Measurements from ENCODE around the gene LRRC4. TPM values are rescaled to one million over a fixed set of nuclear protein-coding genes. Genes with fewer than 3 reads are reported as not detected.

Gene LRRC4
- total and polyA plus RNA-seq, 2 donors (not counting 3 experiments of a cell fraction or from before 2014, with no cell fraction given), result 3.8 to 4.2 TPM

DNA sequence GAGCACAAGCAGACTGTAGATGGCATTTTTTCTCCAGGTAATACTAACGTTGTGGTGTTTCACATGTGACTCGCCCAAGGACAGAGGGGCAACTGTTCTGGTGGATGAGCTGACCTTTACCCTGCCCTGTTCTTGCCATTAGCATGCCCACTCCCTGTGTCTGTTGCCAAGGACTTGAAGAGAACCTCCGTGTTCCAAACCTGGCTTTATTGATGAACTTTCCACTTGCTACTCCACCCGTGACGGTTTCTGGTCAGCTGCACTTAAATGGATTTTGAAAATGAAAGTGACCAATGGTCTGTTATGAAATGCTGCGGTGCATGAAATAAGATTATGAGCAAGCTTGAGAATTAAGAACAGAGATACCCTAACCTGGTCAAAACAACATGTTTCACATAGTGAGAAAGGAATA lies 30.4 kb downstream of the LRRC4 start:
- POLR2A ChIA-PET, result no interaction called here
- Histone ChIP-seq H3K9me3 (replicated peaks; ENCODE audit: control insufficient read depth, insufficient read depth, low read length) (no peaks in the 10 kb centered on the region), H3K9me1 (replicated peaks; ENCODE audit: control insufficient read depth, extremely low read depth, insufficient read depth, low read length) (no peaks in the 10 kb centered on the region), H3K9ac (replicated peaks; ENCODE audit: extremely low read depth, insufficient read depth, low read length) (no peak overlapping the region), H3K79me2 (ENCODE audit: control insufficient read depth, insufficient read depth, low read length) (no peaks in the 10 kb centered on the region), H3K36me3 (ENCODE audit: control insufficient read depth in 2 of 2, extremely low read depth in 1 of 2, insufficient read depth in 2 of 2, low read length in 2 of 2) (peaks cover 0 to 2% of the 10 kb centered on the region in 2 experiments), H3K27ac (ENCODE audit: insufficient read depth, low read depth, low read length) (no peak overlapping the region), H2AFZ (ENCODE audit: low read depth, low read length) (no peak overlapping the region), H4K20me1 (replicated peaks; ENCODE audit: control insufficient read depth, extremely low read depth, insufficient read depth, low read length) (no peaks in the 10 kb centered on the region), H3K4me1 (ENCODE audit: control insufficient read depth, extremely low read depth, insufficient read depth, low read length) (no peaks in the 10 kb centered on the region), H3K4me2 (ENCODE audit: insufficient read depth, low read length) (no peak overlapping the region), H3K27me3 (ENCODE audit: control insufficient read depth in 2 of 2, insufficient read depth in 2 of 2, low read length in 2 of 2) (no peaks in the 10 kb centered on the region), H3K4me3 (replicated peaks in 1 of 3; ENCODE audit: insufficient read depth in 1 of 3, low read depth in 1 of 3, low read length in 3 of 3) (no peak overlapping the region)
- FAIRE-seq (no peak), DNase-seq (ENCODE audit: low read depth, low spot score) (no peak)
- no TSS peak for BruUV-seq (replicated peaks)
- CTCF ChIA-PET, result interaction anchor here (1.0 to 2.0 kb wide), 4 partner anchors 20 to 293 kb away, joined by 3 to 6 read pairs (median 4); partner anchors contain the start of gene LRRC4
- intact Hi-C loops (cut with micrococcal nuclease), result no loop called here
- no peak for TF ChIP-seq CTCF (IDR thresholded peaks at IDR 0.05; ENCODE audit: extremely low read depth in 1 of 2, insufficient read depth in 1 of 2, low read depth in 1 of 2, low read length in 2 of 2)
- TF ChIP-seq POLR2A (IDR thresholded peaks at IDR 0.05; ENCODE audit: low read depth, low read length), result no peak
- no peak for TF ChIP-seq EZH2 (IDR thresholded peaks at IDR 0.05; ENCODE audit: borderline replicate concordance, low read depth, low read length, severe bottlenecking)
- TF ChIP-seq, protein P1, sequence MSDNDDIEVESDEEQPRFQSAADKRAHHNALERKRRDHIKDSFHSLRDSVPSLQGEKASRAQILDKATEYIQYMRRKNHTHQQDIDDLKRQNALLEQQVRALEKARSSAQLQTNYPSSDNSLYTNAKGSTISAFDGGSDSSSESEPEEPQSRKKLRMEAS (IDR thresholded peaks at IDR 0.05; ENCODE audit: insufficient read depth, insufficient read length), result no peak
- TF ChIP-seq POLR2AphosphoS5 (IDR thresholded peaks at IDR 0.05; ENCODE audit: insufficient read depth, low read depth, low read length), result no peak
- TF ChIP-seq JUN (IDR thresholded peaks at IDR 0.05; ENCODE audit: borderline replicate concordance, insufficient read depth, insufficient read length, low read depth), result no peak
- TF ChIP-seq GATA2 (IDR thresholded peaks at IDR 0.05; ENCODE audit: insufficient read depth, insufficient read length, low read depth, low read length), result no peak
- no peak for TF ChIP-seq MYC (IDR thresholded peaks at IDR 0.05; ENCODE audit: low read depth, low read length)
- TF ChIP-seq FOS (IDR thresholded peaks at IDR 0.05; ENCODE audit: borderline replicate concordance, insufficient read depth, low read length), result no peak
- dilution Hi-C loops (cut with MboI; ENCODE audit: extremely low pct_ligation_motif_present, low sequenced_read_pairs), result no loop called here
